HG03354 (cell line): Measurements from ENCODE around the gene KAT6B.
"Not testable (repeated sequence)": the region's sequence is repeated elsewhere in the genome, so short reads cannot be mapped to it uniquely, and the experiment has no call there.

ENCODE experiments used
- ATAC-seq: cut with Tn5 transposase; IDR thresholded peaks from one replicate; pipeline ENCODE4 v1.9.1; 2021; ENCODE audit warnings: mild to moderate bottlenecking; ENCODE audit not compliant: unreplicated experiment, poor library complexity, severe bottlenecking

Gene KAT6B

GRCh38 chr10:74826142-74827044 is at the start of gene KAT6B:
Gene KAT6B, plus strand, starts transcription at chr10:74826600. Its CDS starts 16,258 bp downstream, at chr10:74842858.
- ATAC-seq = peak; percentile 89

GRCh38 chr10:74778436-74779094 is 47.8 kb upstream of the KAT6B start:
- no peak for ATAC-seq

- not testable (repeated sequence) for ATAC-seq
These were observed 44.5 kb upstream of the KAT6B start for GRCh38 chr10:74781870-74782269.

GRCh38 chr10:74784462-74784861 is 41.9 kb upstream of the KAT6B start:
- no peak for ATAC-seq

GRCh38 chr10:74786126-74786525 is 40.3 kb upstream of the KAT6B start:
- ATAC-seq = no peak

- no peak for ATAC-seq
These were observed 38.9 kb upstream of the KAT6B start for GRCh38 chr10:74787457-74787856.

- not testable (repeated sequence) for ATAC-seq
These were observed 34.4 kb upstream of the KAT6B start for GRCh38 chr10:74791979-74792378.

- no peak for ATAC-seq
These were observed 33.7 kb upstream of the KAT6B start for GRCh38 chr10:74792726-74793125.

- not testable (repeated sequence) for ATAC-seq
These were observed 33.2 kb upstream of the KAT6B start for GRCh38 chr10:74793240-74793639.

GRCh38 chr10:74794531-74794930 is 31.9 kb upstream of the KAT6B start:
- ATAC-seq = no peak

GRCh38 chr10:74797550-74797949 is 28.9 kb upstream of the KAT6B start:
- no peak for ATAC-seq

- ATAC-seq = no peak
These were observed 26.6 kb upstream of the KAT6B start for GRCh38 chr10:74799721-74800221.

GRCh38 chr10:74801447-74801846 is 25.0 kb upstream of the KAT6B start:
- ATAC-seq = no peak

GRCh38 chr10:74808501-74808900 is 17.9 kb upstream of the KAT6B start:
- no peak for ATAC-seq

- ATAC-seq = no peak
These were observed 16.3 kb upstream of the KAT6B start for GRCh38 chr10:74810087-74810486.

- ATAC-seq = no peak
These were observed 12.8 kb upstream of the KAT6B start for GRCh38 chr10:74813381-74814259.

GRCh38 chr10:74814797-74815196 is 11.6 kb upstream of the KAT6B start:
- ATAC-seq = no peak

- ATAC-seq = no peak
These were observed 9.4 kb upstream of the KAT6B start for GRCh38 chr10:74816824-74817498.

GRCh38 chr10:74821501-74821900 is 4.9 kb upstream of the KAT6B start:
- ATAC-seq = no peak
